ENCODE measurements around the gene ATXN7.

ATXN7 gene

DNA sequence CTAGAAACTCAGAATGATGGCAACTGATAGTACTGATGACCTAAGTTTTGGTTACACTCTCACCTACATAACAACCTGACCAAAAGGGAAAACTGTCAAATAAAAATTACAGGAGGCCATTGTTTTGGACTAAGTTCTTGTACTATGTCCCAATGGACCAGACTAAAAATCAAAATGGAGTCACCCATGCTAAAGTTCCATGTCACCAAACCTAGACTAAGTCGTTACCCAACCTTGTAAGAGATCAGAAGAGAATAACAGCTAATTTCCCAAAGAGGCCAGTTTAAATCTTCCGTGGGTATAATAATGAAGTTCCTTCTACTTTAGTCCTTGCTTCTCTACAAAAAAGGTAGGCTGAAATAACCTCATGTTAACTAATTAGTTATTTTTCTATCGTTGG is 12.4 kb upstream of the ATXN7 start:
- DNase-seq = no peak
- no peak for ATAC-seq
- H3K36me3 Mint-ChIP-seq (ENCODE audit: low read depth) = peaks cover 8% of the 10 kb centered on the region
- H3K27me3 Mint-ChIP-seq = no peaks in the 10 kb centered on the region
- peaks cover 14% of the 10 kb centered on the region for H3K4me1 Mint-ChIP-seq
- no peak overlapping the region for H3K4me3 Mint-ChIP-seq
- H3K9me3 Mint-ChIP-seq = no peaks in the 10 kb centered on the region
- H3K27ac Mint-ChIP-seq = no peak overlapping the region

DNA sequence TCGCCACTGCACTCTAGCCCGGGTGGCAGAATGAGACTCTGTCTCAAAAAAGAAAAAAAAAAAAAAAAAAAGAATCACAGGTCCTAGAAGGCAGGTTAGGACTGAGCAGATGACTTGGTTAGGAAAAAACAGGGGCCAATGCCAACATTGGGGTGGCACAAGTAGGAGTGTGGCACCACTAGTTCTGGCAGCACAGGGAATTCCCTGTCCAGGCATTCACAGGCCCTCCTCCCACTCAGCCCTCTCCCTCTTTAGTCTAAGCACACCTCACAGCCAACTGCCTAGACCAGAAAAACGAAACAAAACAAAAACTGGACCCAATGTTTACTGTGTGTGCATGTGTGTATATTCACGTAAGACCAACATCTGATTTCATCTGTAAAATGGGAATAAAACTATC is 10.6 kb upstream of the ATXN7 start:
- DNase-seq (no peak), ATAC-seq (no peak)
- Mint-ChIP-seq H3K27ac (no peak overlapping the region), H3K4me3 (no peak overlapping the region), H3K4me1 (peaks cover 18% of the 10 kb centered on the region), H3K27me3 (no peaks in the 10 kb centered on the region), H3K36me3 (ENCODE audit: low read depth) (peaks cover 13% of the 10 kb centered on the region), H3K9me3 (no peaks in the 10 kb centered on the region)

DNA sequence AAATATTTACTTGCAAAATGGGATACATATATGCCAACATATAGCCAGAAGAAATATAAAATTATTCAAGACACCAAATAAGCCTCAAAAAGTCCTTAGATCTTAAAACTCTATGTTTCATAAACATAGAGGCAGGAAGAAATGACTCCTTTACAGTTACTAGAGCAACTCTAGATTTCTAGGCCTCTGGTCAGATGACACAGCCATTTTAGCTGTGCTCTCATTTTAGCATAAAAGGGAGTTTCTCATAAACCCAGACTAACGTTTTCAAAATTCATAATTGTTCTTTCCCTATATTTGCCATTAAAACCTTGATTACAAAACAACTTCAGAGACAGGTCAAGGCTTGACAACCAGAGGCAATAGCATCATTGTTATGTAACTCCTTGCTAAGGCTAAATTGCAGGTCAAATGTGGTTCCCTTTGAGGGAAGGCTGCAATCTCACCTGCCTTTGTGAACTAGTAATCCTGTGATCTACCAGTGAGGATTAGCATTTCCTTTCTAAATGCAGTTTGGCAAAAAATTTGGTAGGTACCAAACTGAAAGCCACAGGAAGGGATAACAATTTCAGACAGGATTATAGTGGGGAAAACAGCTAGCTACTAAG is 8.2 kb upstream of the ATXN7 start:
- Mint-ChIP-seq H3K27me3 (no peaks in the 10 kb centered on the region), H3K4me1 (peaks cover 29% of the 10 kb centered on the region), H3K36me3 (ENCODE audit: low read depth) (peaks cover 11% of the 10 kb centered on the region), H3K4me3 (no peak overlapping the region), H3K27ac (peak overlapping the region; percentile 44), H3K9me3 (no peaks in the 10 kb centered on the region)
- ATAC-seq = no peak
- DNase-seq = no peak

DNA sequence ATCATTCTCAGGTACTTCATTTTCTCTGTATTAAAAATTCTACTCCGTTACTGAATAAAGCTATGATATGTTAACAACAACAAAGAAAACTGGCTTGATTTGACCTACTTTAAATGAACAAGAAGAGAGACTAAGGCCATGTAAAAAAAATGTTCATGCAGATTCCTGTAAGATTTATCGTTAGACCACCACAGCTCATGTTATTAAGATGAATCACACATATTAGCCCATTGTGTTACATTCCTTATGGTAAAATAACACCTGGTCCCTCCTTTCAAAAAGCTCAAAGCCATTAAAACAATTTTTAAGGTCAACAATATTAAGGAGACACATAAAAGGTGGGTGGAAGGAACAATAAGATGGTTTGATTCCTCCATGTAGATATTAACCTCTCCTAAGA is 6.4 kb upstream of the ATXN7 start:
- Mint-ChIP-seq H3K27ac (no peak overlapping the region), H3K36me3 (ENCODE audit: low read depth) (peaks cover 6% of the 10 kb centered on the region), H3K9me3 (no peaks in the 10 kb centered on the region), H3K4me1 (peaks cover 45% of the 10 kb centered on the region), H3K27me3 (no peaks in the 10 kb centered on the region), H3K4me3 (no peak overlapping the region)
- DNase-seq (no peak), ATAC-seq (no peak)

DNA sequence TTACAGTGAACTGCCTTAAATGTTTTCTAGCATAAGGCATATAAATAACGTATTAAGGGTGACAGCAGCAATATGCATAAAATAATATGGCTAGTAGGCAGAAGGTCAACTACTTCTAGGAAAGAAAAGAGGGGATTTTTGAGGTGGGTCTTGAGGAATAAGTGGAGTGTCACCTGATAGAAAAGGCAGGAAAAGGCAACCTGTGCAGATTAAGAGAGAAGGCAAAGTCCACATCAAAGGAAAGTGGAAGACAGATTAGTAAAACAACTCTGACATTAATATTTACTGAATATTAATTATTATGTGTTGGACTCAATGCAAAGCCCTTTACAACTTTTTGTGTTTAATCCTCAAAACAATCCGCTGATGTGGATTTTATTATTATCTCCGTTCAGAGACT is 2.9 kb upstream of the ATXN7 start:
- no peak overlapping the region for H3K27ac Mint-ChIP-seq
- DNase-seq = no peak
- ATAC-seq = no peak
- H3K4me1 Mint-ChIP-seq = peaks cover 56% of the 10 kb centered on the region
- peaks cover 17% of the 10 kb centered on the region for H3K36me3 Mint-ChIP-seq (ENCODE audit: low read depth)
- no peaks in the 10 kb centered on the region for H3K27me3 Mint-ChIP-seq
- H3K4me3 Mint-ChIP-seq = no peak overlapping the region
- H3K9me3 Mint-ChIP-seq = no peaks in the 10 kb centered on the region

DNA sequence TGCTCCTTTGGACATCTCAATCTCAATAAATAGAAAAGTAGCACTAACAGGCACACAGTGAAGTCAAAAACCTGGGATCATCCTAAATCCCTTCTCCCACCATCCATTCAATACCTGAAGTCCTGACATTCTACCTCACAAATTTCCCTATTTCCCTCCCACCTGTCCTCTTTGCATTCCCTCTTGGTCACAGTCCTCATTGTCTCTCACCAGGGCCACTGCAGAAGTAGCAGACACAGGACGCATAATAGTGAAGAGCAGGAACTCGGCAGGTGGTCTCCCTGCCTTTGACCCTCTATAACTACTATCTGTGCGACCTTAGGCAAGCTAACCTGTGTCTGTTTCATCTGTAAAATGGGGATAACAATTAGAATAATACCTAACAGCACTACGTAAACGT is 2.4 kb upstream of the ATXN7 start:
- ATAC-seq (no peak), DNase-seq (no peak)
- H3K27me3 Mint-ChIP-seq = no peaks in the 10 kb centered on the region
- H3K4me3 Mint-ChIP-seq = no peak overlapping the region
- H3K27ac Mint-ChIP-seq = no peak overlapping the region
- H3K36me3 Mint-ChIP-seq (ENCODE audit: low read depth) = peaks cover 19% of the 10 kb centered on the region
- H3K4me1 Mint-ChIP-seq = peaks cover 54% of the 10 kb centered on the region
- H3K9me3 Mint-ChIP-seq = no peaks in the 10 kb centered on the region

DNA sequence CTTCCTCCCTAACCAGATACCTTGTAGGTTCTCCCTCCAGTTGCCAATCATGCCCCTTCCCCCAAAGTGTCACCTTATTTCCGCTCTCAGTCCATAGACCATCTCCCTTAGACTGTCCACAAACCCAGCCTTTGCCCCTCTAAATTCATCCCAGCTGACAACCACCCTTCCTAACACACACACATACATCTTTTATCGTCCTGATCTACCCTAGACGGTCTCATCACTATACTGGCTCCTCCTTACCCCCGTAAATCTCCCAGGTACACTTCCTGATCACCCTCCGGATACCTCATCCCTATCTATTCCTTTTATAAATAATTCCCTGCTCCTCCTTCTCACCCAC is 890 bp upstream of the ATXN7 start:
- DNase-seq (no peak), ATAC-seq (no peak)
- H3K27me3 Mint-ChIP-seq = no peaks in the 10 kb centered on the region
- peaks cover 53% of the 10 kb centered on the region for H3K4me1 Mint-ChIP-seq
- peak overlapping the region; percentile 86 for H3K4me3 Mint-ChIP-seq
- H3K27ac Mint-ChIP-seq = peak overlapping the region; percentile 82
- no peaks in the 10 kb centered on the region for H3K9me3 Mint-ChIP-seq
- peaks cover 22% of the 10 kb centered on the region for H3K36me3 Mint-ChIP-seq (ENCODE audit: low read depth)

DNA sequence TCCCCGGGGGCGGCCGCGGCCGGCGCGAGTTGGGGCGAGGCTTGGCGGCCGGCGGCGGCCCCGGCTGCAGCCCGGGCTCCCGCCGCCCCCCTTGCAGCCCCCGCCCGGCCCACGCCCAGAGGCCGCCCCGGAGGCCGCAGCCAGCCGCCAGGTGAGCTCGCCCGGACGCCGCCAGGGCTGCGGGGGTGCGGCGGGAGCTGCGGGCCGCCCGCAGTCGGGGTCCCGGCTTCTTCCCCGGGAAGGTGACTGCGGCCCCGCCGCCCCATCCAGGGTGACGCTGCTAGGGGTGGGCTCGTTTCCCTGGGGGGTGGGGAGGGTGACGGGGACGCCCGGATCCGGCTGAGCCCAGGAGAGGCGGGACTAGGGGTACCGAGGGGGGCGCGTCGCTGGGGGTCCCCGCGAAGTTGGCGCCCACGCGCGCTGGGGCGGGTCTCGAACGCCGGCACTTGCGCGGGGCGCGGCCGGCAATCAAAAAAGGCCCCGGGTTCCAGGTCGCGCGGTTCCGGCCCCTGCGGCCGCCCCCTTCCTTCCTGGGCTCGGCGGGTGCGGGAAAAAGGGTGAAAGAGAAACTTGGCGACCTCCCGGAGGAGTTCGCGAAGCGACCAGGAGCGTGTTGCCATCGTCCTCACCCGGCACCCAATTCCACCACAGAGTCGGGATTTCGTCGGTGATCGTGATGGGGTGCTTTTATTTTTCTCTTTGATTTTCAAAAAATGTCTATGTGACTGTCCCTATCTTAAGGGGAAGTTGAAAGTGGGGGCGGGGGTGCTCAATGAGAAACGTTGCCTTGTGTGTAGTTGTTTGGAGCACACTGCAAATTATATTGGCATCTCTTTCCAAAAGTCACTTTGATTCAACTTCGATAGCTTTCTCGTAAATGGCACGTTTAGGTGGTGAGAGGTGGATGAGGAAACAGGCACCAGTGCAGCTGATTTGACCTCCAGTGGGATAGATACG is 619 bp downstream of the ATXN7 start:
- Mint-ChIP-seq H3K36me3 (ENCODE audit: low read depth) (peaks cover 23% of the 10 kb centered on the region), H3K27ac (peak overlapping the region; percentile 90), H3K4me3 (peak overlapping the region; percentile 95), H3K27me3 (no peaks in the 10 kb centered on the region), H3K9me3 (no peaks in the 10 kb centered on the region), H3K4me1 (peaks cover 60% of the 10 kb centered on the region)
- ATAC-seq = peak; percentile 64
- peak; percentile 63 for DNase-seq

DNA sequence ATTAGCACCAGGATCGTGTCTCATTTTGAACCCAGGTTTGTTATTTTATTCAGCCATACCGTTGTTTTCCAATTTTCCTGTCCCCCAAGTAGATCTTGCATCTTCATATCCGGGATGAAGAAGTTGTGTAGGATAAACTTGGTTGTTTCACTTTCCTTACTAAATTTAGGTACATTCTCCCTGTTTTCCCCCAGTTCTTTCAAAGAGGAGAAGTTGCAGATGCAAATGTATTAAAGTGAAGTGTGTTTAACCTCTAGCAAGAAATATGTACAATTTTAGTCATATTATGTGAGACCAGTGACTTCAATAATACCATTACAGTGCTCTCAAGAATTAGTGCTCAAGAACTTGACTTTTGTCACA is 1.3 kb downstream of the ATXN7 start:
- no peak for DNase-seq
- peaks cover 23% of the 10 kb centered on the region for H3K36me3 Mint-ChIP-seq (ENCODE audit: low read depth)
- H3K27me3 Mint-ChIP-seq = no peaks in the 10 kb centered on the region
- peaks cover 64% of the 10 kb centered on the region for H3K4me1 Mint-ChIP-seq
- no peak for ATAC-seq
- no peaks in the 10 kb centered on the region for H3K9me3 Mint-ChIP-seq
- peak overlapping the region; percentile 90 for H3K27ac Mint-ChIP-seq
- H3K4me3 Mint-ChIP-seq = peak overlapping the region; percentile 95

DNA sequence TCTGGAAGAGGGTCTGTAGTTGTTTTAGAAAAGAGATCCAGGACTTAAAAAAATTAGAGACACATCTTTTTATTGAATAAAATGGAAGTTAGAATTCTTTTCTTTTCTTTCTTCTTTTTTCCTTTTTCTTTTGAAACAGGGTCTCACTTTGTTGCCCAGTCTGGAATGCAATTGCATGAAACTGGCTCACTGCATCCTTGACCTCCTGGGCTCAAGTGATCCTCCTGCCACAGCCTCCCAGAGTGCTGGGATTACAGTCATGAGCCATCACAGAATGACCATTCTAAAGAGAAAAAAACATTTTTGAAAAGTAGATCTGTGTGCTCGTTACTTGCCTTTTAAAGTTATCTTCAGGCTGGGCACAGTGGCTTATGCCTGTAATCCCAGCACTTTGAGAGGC is 3.6 kb downstream of the ATXN7 start:
- H3K9me3 Mint-ChIP-seq = no peaks in the 10 kb centered on the region
- no peak overlapping the region for H3K27ac Mint-ChIP-seq
- peaks cover 23% of the 10 kb centered on the region for H3K36me3 Mint-ChIP-seq (ENCODE audit: low read depth)
- H3K4me3 Mint-ChIP-seq = no peak overlapping the region
- H3K4me1 Mint-ChIP-seq = peaks cover 57% of the 10 kb centered on the region
- no peaks in the 10 kb centered on the region for H3K27me3 Mint-ChIP-seq
- DNase-seq = no peak
- no peak for ATAC-seq

DNA sequence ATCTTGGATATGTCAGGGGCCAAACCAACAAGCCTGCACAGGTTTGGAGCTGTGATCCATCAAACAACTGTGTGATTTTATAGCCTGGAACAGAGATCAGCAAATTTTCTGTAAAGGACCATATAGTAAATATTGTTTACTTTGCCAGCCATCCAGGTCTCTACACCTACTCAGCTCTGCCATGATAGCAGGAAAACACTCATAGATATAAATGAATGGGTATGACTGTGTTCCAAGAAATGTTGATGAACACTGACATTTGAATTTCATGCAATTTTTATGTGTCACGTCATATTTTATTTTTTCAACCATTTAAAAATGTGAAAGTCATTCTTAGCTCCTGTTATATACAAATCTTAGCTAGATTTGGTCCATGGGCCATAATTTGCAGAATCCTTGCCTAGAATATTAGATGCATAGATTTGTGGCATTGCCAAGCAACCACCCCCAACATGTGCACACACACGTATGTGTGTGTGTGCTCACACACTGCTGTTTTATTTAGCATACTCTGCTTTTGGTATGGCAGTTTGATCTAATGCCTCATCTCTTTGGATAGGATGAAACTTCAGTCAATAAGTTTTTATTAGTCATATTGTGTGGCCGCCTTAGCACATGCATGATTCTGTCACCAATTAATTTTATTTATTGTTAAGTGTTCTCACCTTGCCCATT is 6.4 kb downstream of the ATXN7 start:
- peaks cover 56% of the 10 kb centered on the region for H3K4me1 Mint-ChIP-seq

DNA sequence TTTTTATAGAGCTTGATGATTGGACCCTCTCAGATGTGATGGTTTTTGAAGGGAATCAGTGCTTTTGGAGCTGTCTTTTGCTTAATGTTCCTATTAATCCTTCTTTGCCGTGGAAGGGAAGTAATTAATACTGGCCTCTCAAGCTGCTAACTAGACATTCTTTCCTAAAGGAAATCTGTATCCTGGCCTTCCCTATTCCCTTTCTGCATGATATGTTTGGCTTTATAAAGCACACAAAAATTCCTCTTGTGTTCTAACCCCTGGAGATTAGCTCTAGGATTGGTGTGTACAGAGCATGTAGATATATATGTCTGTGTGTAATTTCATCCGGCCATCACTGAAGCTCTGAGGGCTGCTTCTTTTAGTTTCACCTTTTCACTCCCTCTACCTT is 6.9 kb downstream of the ATXN7 start:
- Mint-ChIP-seq H3K4me3 (no peak overlapping the region), H3K27ac (no peak overlapping the region), H3K4me1 (peaks cover 52% of the 10 kb centered on the region), H3K9me3 (no peaks in the 10 kb centered on the region), H3K36me3 (ENCODE audit: low read depth) (peaks cover 15% of the 10 kb centered on the region), H3K27me3 (no peaks in the 10 kb centered on the region)
- ATAC-seq = no peak
- no peak for DNase-seq

More for the DNA sequence above, 6.4 kb downstream of the ATXN7 start:
- no peaks in the 10 kb centered on the region for H3K9me3 Mint-ChIP-seq
- H3K27me3 Mint-ChIP-seq = no peaks in the 10 kb centered on the region
- no peak for DNase-seq
- no peak overlapping the region for H3K27ac Mint-ChIP-seq
- no peak overlapping the region for H3K4me3 Mint-ChIP-seq
- no peak for ATAC-seq
- peaks cover 19% of the 10 kb centered on the region for H3K36me3 Mint-ChIP-seq (ENCODE audit: low read depth)

DNA sequence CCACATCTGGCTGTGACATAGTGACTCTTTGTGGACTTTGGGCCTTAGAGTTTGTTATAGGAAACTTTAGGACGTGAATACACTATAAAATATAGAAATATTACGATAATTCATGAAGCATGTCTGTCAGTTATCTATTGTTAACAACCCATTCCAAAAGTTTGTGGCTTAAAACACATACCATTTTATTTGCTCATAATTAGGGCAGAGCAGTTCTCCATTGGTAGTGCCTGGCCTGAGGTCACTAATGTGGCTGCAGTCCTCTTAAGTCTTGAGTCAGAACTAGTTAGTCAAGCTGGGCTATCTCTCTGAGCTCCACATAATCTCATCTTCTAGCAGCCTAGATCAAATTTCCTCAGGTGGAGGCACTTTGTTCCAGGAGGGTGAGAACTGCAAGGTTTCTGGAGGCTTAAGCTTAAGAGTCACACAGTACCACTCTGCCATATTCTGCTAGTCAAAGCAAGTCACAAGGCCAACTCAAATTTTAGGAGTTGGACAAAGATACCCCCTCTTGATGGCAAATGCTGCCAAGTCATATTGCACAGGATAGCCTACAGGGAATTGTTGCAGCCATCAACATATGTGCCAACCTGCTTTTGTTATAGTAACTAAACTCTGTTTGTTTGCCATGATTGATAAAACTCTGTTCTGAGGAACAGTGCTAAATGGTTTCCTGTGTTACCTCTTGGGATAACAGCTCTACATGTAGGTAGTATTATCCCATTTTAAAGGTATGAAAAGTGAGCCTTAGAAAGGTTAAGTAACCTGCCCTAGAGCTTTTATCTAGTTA is 8.7 kb downstream of the ATXN7 start:
- no peak for ATAC-seq
- no peaks in the 10 kb centered on the region for H3K27me3 Mint-ChIP-seq
- no peaks in the 10 kb centered on the region for H3K9me3 Mint-ChIP-seq
- H3K27ac Mint-ChIP-seq = no peak overlapping the region
- peaks cover 6% of the 10 kb centered on the region for H3K36me3 Mint-ChIP-seq (ENCODE audit: low read depth)
- no peak for DNase-seq
- H3K4me3 Mint-ChIP-seq = no peak overlapping the region
- peaks cover 53% of the 10 kb centered on the region for H3K4me1 Mint-ChIP-seq

DNA sequence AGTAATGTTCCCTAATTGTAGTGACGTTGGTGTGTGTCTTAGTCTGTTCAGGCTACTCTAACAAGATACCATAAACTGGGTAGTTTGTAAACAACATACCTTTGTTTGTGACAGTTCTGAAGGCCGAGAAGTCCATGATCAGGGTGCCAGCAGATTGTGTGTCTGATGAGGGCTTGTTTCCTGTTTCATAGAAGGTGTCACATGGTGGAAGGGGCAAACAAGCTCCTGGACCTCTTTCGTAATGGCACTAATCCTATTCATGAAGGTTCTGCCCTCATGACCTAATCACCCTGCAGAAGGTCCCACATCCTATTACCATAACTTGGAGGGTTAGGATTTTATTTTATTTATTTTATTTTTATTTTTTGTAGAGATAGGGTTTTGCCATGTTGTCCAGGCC is 11.1 kb downstream of the ATXN7 start:
- H3K4me3 Mint-ChIP-seq = no peak overlapping the region
- ATAC-seq (no peak), DNase-seq (no peak)
- H3K4me1 Mint-ChIP-seq = peaks cover 52% of the 10 kb centered on the region
- H3K36me3 Mint-ChIP-seq (ENCODE audit: low read depth) = peaks cover 5% of the 10 kb centered on the region
- no peaks in the 10 kb centered on the region for H3K27me3 Mint-ChIP-seq
- H3K9me3 Mint-ChIP-seq = no peaks in the 10 kb centered on the region
- H3K27ac Mint-ChIP-seq = no peak overlapping the region

Data from activated naive CD8-positive, alpha-beta T cell treated with anti-CD3 and anti-CD28 coated beads, Interleukin-2, amount 50 U/mL, for 24 hours (primary cell).